AG09319 (cell line): ENCODE results near the gene ARSG.
"Not testable (repeated sequence)": the region's sequence is repeated elsewhere in the genome, so short reads cannot be mapped to it uniquely, and the experiment has no call there.

Experiments used
- DNase-seq: peaks from one replicate; pipeline ENCODE4 v3.0.0-alpha.2; 2010; ENCODE audit warnings: low read depth; ENCODE audit errors: extremely low read depth
- CTCF ChIP-seq: IDR thresholded peaks from 2 replicates; pipeline ENCODE4 v1.5.1; 2011; ENCODE audit warnings: low read depth, mild to moderate bottlenecking, inconsistent platforms, low read length, moderate library complexity

ARSG gene

GRCh38 chr17:68304706-68305105, 13.4 kb downstream of the ARSG start:
- no peak for DNase-seq
- no peak for TF ChIP-seq CTCF

- DNase-seq, result no peak
- TF ChIP-seq CTCF, result no peak
These were observed 13.8 kb downstream of the ARSG start for GRCh38 chr17:68305142-68305541.

DNA sequence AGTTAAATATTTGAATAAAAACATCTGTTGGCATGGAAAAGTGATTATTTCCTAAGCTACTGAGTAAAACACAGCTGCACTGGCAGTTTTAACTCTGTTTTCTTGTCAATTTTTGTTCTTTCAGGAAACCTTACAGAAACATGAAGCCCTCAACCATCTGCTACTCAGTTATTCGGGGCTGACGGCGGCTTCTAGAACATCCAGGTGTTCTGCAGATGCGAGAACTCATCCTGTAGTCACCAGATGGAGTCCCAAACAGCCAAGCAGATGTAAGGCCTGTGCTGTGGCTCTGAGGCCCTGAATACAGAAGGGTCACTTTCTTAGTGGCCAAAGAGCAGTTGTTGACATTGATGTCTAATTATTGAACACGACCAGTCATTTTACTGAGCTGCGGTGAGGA, 15.5 kb downstream of the ARSG start:
- no peak for TF ChIP-seq CTCF
- DNase-seq, result no peak

- no peak for DNase-seq
- TF ChIP-seq CTCF, result no peak
These were observed 16.1 kb downstream of the ARSG start for GRCh38 chr17:68307443-68307842.

DNA sequence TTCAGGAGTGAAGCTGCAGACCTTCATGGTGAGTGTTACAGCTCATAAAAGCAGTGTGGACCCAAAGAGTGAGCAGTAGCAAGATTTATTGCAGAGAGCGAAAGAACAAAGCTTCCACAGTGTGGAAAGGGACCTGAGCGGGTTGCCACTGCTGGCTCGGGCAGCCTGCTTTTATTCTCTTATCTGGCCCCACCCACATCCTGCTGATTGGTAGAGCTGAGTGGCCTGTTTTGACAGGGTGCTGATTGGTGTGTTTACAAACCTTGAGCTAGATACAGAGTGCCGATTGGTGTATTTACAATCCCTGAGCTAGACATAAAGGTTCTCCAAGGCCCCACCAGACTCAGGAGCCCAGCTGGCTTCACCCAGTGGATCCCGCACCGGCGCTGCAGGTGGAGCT, 17.2 kb downstream of the ARSG start:
- DNase-seq, result not testable (repeated sequence)

DNA sequence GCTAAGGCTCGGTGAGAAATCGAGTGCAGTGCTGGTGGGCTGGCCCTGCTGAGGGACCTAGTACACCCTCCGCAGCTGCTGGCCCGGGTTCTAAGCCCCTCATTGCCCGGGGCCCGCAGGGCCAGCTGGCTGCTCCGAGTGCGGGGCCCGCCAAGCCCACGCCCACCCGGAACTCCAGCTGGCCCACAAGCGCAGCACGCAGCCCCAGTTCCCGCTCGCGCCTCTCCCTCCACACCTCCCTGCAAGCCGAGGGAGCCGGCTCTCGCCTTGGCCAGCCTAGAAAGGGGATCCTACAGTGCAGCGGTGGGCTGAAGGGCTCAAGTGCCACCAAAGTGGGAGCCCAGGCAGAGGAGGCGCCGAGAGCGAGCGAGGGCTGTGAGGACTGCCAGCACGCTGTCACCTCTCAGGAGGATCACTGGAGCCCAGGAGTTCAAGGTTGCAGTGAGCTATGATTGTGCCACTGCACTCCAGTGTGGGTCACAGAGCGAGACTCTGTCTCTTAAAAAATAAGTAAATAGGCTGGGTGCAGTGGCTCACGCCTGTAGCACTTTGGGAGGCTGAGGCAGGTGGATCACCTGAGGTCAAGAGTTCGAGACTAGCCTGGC, 17.9 kb downstream of the ARSG start:
- DNase-seq, result not testable (repeated sequence)

DNA sequence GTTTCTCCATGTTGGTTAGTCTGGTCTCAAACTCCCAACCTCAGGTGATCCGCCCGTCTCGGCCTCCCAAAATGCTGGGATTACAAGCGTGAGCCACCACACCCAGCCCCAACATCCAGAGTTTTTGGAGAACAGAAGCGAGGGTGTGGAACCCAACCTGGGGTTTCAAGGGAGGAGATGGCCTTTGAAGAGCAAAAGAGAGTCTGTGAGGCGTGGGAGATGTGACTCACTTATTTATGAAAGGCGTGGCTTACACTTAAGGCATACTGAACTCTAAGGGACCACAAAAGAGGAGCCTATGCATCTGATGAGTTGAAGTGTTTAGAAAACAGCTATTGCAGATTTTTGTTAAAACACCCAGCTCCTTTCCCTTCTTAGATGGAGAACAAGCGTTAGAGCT, 18.9 kb downstream of the ARSG start:
- no peak for TF ChIP-seq CTCF
- no peak for DNase-seq

DNA sequence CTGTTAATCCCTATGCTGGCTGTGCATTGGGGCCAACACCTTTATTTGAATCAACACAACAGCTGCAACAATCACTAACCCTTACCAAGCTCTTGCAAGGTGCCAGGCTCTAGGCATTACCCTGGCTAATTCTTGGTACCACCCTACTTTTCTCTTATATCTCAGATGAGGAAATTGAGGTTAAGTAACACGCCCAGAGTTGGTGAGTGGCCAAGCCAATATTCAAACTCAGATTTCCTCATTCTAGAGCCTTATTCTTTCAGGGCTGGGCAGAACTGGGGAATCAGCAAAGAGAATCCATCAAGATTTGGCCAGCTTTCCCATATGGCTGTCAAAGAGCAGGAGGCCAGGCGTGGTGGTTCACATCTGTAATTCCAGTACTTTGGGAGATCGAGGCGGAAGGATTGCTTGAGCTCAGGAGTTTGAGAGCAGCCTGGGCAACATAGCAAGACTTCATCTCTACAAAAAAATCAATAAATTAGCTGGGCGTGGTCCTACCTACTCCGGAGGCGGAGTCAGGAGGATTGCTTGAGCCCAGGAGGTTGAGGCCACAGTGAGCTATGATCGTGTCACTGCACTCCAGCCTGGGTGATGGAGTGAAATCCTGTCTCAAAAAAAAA, 23.7 kb downstream of the ARSG start:
- no peak for TF ChIP-seq CTCF
- no peak for DNase-seq
